Suppressor macrophage treated with lipopolysaccharide for 1 hour (primary cell): ENCODE data around the gene DESI1.
"Not testable (repeated sequence)": the region's sequence is repeated elsewhere in the genome, so short reads cannot be mapped to it uniquely, and the experiment has no call there.

Experiments used
- DNase-seq, 3 donors: peaks; one replicate each; pipeline ENCODE4 v3.0.0-alpha.2; 2020 to 2022

DESI1 gene

GRCh38 chr22:41631615-41632014 lies 10.8 kb upstream of the DESI1 start:
- not testable (repeated sequence) for DNase-seq

- not testable (repeated sequence) for DNase-seq
Measured at GRCh38 chr22:41631115-41631514, 10.3 kb upstream of the DESI1 start.

- no peak for DNase-seq
Measured at GRCh38 chr22:41625577-41625976, 4.7 kb upstream of the DESI1 start.

GRCh38 chr22:41621911-41622179 lies 1.0 kb upstream of the DESI1 start:
- no peak for DNase-seq

GRCh38 chr22:41621099-41621910 lies 462 bp upstream of the DESI1 start, which contains the start of gene XRCC6:
Gene XRCC6 (plus strand): TSS chr22:41621295. CDS start chr22:41622005, 710 bp downstream.
- peak; percentile 100 for DNase-seq

GRCh38 chr22:41619979-41620588 lies 759 bp downstream of the DESI1 start:
- DNase-seq: peak; percentile 19 to 46 (median 27)

- DNase-seq: no peak
Measured at GRCh38 chr22:41613456-41613855, 7.4 kb downstream of the DESI1 start.

GRCh38 chr22:41612603-41613306 lies 8.1 kb downstream of the DESI1 start:
- DNase-seq: no peak

GRCh38 chr22:41608386-41608785 lies 12.5 kb downstream of the DESI1 start:
- DNase-seq: no peak

- DNase-seq: no peak
Measured at GRCh38 chr22:41603873-41604332, 16.9 kb downstream of the DESI1 start.

- no peak for DNase-seq
Measured at GRCh38 chr22:41600976-41601375, 19.9 kb downstream of the DESI1 start.

GRCh38 chr22:41598891-41599635 lies 21.8 kb downstream of the DESI1 start:
- DNase-seq: no peak

GRCh38 chr22:41598081-41598480 lies 22.8 kb downstream of the DESI1 start:
- DNase-seq: no peak

- no peak for DNase-seq
Measured at GRCh38 chr22:41597635-41597953, 23.2 kb downstream of the DESI1 start.

GRCh38 chr22:41596776-41597634 lies 23.8 kb downstream of the DESI1 start:
- DNase-seq: peak; percentile 46 to 65 (median 50)

GRCh38 chr22:41595703-41596102 lies 25.1 kb downstream of the DESI1 start:
- no peak for DNase-seq

- DNase-seq: not testable (repeated sequence)
Measured at GRCh38 chr22:41593336-41593960, 27.4 kb downstream of the DESI1 start.

GRCh38 chr22:41589391-41590241 lies 31.2 kb downstream of the DESI1 start, which contains the start of gene PMM1:
Gene PMM1 (minus strand): TSS chr22:41589840. CDS start chr22:41589805, 35 bp downstream.
- DNase-seq: peak; percentile 100

GRCh38 chr22:41587347-41587723 lies 33.5 kb downstream of the DESI1 start:
- no peak for DNase-seq

GRCh38 chr22:41585898-41586297 lies 34.9 kb downstream of the DESI1 start:
- DNase-seq: no peak

GRCh38 chr22:41584881-41585280 lies 36.0 kb downstream of the DESI1 start:
- no peak for DNase-seq
